PFSK-1 (cell line): ENCODE data around the gene PWWP2A.

Experiments
- FOXP2 ChIP-seq: optimal IDR thresholded peaks from 2 replicates; pipeline ENCODE3; 2011; ENCODE audit warnings: borderline replicate concordance, control low read depth, inconsistent platforms; ENCODE audit not compliant: insufficient read depth; ENCODE audit errors: extremely low read length, extremely low read depth
- POLR2AphosphoS5 ChIP-seq: IDR thresholded peaks from 2 replicates; pipeline ENCODE4 v1.6.1; 2012; ENCODE audit warnings: low read depth, mild to moderate bottlenecking, control low read depth, low read length, moderate library complexity
- REST ChIP-seq, 2 experiments: IDR thresholded peaks; 2 replicates each; pipeline versions ENCODE4 v1.6.1 to v1.8.0; 2011 to 2012; ENCODE audit warnings: low read depth in 2 of 2, low read length in 2 of 2, control low read depth in 1 of 2, inconsistent platforms in 1 of 2, mild to moderate bottlenecking in 1 of 2, moderate library complexity in 1 of 2; ENCODE audit not compliant: insufficient read depth in 1 of 2
- SIN3A ChIP-seq: IDR thresholded peaks from 2 replicates; pipeline ENCODE4 v1.6.1; 2012; ENCODE audit warnings: mild to moderate bottlenecking, low read length, moderate library complexity, borderline replicate concordance; ENCODE audit not compliant: insufficient read depth
- TAF1 ChIP-seq: IDR thresholded peaks from 2 replicates; pipeline ENCODE4 v1.6.1; 2012; ENCODE audit warnings: low read length, control low read depth, borderline replicate concordance; ENCODE audit not compliant: insufficient read depth

Gene PWWP2A

GRCh38 chr5:160084144-160084543, 35.1 kb downstream of the PWWP2A start:
- TF ChIP-seq POLR2AphosphoS5 (no peak), TAF1 (no peak), REST (IDR thresholded peaks at IDR 0.05; ENCODE audit: insufficient read depth in 1 of 2, low read depth in 2 of 2, low read length in 2 of 2) (no peak), FOXP2 (no peak), SIN3A (no peak)

GRCh38 chr5:160083501-160083900, 35.7 kb downstream of the PWWP2A start:
- TF ChIP-seq REST (IDR thresholded peaks at IDR 0.05; ENCODE audit: insufficient read depth in 1 of 2, low read depth in 2 of 2, low read length in 2 of 2) (no peak), FOXP2 (no peak), SIN3A (no peak), TAF1 (no peak), POLR2AphosphoS5 (no peak)

GRCh38 chr5:160082614-160083500, 36.4 kb downstream of the PWWP2A start:
- TF ChIP-seq REST (IDR thresholded peaks at IDR 0.05; ENCODE audit: insufficient read depth in 1 of 2, low read depth in 2 of 2, low read length in 2 of 2) (no peak), SIN3A (no peak), TAF1 (no peak), POLR2AphosphoS5 (no peak), FOXP2 (no peak)

- no peak for TF ChIP-seq POLR2AphosphoS5
- no peak for TF ChIP-seq TAF1
- no peak for TF ChIP-seq FOXP2
- TF ChIP-seq SIN3A = no peak
- TF ChIP-seq REST (IDR thresholded peaks at IDR 0.05; ENCODE audit: insufficient read depth in 1 of 2, low read depth in 2 of 2, low read length in 2 of 2) = no peak
These were observed 37.8 kb downstream of the PWWP2A start for GRCh38 chr5:160081495-160081894.

- TF ChIP-seq TAF1 = no peak
These were observed 39.5 kb downstream of the PWWP2A start for GRCh38 chr5:160079753-160080152.
